ENCODE data around the gene ACTL8. TPM values are rescaled to one million over a fixed set of nuclear protein-coding genes. Genes with fewer than 3 reads are reported as not detected.

ACTL8 gene
- total RNA-seq, 4 donors from 2014 or later: not detected

DNA sequence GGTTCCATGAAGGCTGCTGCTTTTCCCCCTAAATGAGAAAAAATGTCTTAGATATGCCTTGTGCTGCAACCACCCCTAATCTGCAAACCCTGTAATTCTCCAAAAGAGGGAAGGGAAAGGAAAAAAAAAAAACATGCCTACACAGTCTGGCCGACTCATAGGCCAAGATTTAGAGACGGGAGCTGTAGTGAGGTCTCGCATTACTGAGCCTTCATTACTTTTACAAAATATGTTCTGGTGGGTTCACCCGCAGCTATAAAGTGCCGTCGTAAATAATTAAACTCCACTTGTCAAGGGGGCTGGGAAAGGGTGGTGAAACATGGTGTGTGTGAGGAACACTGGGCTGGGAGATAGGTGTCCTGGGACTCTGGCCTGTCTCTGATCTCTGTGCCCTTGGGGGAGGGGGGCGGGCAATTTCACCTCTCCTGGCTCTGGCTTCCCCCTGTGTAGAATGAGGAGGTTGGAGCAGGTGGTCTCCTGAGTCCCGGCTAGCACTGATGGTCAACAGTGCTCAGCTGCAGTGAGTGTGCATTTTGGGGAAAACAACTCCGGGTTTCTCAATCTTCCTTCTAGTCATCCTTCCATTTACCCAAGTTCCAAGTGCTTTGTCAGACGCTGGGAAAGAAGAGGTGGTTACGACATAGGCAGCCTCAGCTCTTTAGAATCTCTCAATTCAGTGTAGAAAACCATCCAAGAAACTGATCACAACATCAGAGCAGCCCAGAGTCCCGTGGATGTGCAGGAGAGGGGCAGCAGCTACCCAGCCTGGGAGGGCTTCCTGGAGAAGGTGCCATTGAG is 82.3 kb downstream of the ACTL8 start:
- DNase-seq (ENCODE audit: low spot score in 2 of 2): no peak
- H3K27me3 ChIP-seq: peaks cover 0 to 12% of the 10 kb centered on the region in 2 donors

DNA sequence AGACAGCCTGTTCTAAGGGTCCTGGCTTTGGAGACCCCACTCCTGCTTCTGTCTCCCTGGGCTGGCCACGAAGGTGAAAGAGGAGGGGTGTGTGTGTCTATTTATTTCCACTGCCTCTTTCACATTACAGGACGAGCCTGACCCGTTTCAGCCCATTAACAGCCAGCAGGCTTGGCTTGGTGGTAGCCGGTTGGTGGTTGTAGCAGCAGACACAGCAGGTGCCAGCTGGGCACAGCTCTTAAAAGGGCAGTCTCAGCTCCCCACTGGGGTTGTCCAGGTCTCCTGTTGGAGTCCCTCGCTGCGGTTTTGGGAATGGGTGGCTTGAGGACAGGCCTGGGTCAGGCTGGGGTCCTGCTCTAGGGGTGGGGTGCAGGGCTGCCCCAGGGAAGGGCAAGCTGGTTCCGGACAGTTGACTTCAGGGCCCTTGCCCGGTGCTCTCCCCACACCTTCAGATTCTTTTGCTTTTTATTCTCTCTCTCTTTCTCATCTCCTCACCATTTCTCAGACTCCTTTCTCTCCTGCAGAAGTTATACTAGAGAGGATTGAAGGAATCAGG is 84.6 kb downstream of the ACTL8 start:
- 72 to 73% methylated on average over 8 of the region's 8 CpGs for WGBS, 2 donors
- H3K4me1 ChIP-seq: no peaks in the 10 kb centered on the region
- no peak for TF ChIP-seq EP300 (IDR thresholded peaks at IDR 0.05)
- TF ChIP-seq, protein P1, sequence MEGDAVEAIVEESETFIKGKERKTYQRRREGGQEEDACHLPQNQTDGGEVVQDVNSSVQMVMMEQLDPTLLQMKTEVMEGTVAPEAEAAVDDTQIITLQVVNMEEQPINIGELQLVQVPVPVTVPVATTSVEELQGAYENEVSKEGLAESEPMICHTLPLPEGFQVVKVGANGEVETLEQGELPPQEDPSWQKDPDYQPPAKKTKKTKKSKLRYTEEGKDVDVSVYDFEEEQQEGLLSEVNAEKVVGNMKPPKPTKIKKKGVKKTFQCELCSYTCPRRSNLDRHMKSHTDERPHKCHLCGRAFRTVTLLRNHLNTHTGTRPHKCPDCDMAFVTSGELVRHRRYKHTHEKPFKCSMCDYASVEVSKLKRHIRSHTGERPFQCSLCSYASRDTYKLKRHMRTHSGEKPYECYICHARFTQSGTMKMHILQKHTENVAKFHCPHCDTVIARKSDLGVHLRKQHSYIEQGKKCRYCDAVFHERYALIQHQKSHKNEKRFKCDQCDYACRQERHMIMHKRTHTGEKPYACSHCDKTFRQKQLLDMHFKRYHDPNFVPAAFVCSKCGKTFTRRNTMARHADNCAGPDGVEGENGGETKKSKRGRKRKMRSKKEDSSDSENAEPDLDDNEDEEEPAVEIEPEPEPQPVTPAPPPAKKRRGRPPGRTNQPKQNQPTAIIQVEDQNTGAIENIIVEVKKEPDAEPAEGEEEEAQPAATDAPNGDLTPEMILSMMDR (IDR thresholded peaks at IDR 0.05): no peak
- no peak for TF ChIP-seq POLR2A (IDR thresholded peaks at IDR 0.05)
- H3K9me3 ChIP-seq: no peaks in the 10 kb centered on the region
- H3K36me3 ChIP-seq: no peaks in the 10 kb centered on the region
- no peak overlapping the region for H3K4me3 ChIP-seq
- peaks cover 0 to 21% of the 10 kb centered on the region in 2 donors for H3K27me3 ChIP-seq
- no peak overlapping the region for H3K27ac ChIP-seq
- no peak for DNase-seq (ENCODE audit: low spot score in 2 of 2)

More for the DNA sequence above, 82.3 kb downstream of the ACTL8 start:
- H3K27ac ChIP-seq: no peak overlapping the region
- 55 to 56% methylated on average over 12 of the region's 12 CpGs for WGBS, 2 donors
- H3K4me3 ChIP-seq: no peak overlapping the region
- H3K36me3 ChIP-seq: no peaks in the 10 kb centered on the region
- no peaks in the 10 kb centered on the region for H3K4me1 ChIP-seq
- H3K9me3 ChIP-seq: no peaks in the 10 kb centered on the region
- TF ChIP-seq POLR2A (IDR thresholded peaks at IDR 0.05) (no peak), EP300 (IDR thresholded peaks at IDR 0.05) (no peak)
- TF ChIP-seq, protein P1 (IDR thresholded peaks at IDR 0.05): no peak

DNA sequence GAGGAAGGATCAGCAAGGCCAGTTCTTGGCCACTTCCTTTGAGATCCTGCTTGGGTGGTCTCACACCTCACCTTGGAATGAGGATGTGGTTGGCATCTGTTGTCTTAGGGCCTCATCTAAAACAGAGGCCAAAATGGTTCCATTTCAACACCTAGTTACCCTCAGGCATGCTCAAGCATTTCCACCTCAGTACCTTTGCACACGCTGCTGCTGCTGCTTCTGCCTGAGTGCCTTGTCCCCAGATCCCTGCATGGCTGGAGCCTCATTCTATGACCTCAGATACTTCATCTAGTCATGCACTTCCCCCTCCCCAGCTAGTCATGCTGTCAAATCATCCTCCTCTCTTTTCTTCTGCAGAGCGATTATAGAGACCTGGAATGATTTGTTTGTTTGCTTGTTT is 86.8 kb downstream of the ACTL8 start:
- no peaks in the 10 kb centered on the region for H3K36me3 ChIP-seq
- H3K9me3 ChIP-seq: no peaks in the 10 kb centered on the region
- no peak for TF ChIP-seq POLR2A (IDR thresholded peaks at IDR 0.05)
- no peaks in the 10 kb centered on the region for H3K4me1 ChIP-seq
- peaks cover 0 to 21% of the 10 kb centered on the region in 2 donors for H3K27me3 ChIP-seq
- no peak overlapping the region for H3K4me3 ChIP-seq
- no peak overlapping the region for H3K27ac ChIP-seq
- no peak for DNase-seq (ENCODE audit: low spot score in 2 of 2)
- 60 to 75% methylated on average over 2 of the region's 2 CpGs for WGBS, 2 donors

DNA sequence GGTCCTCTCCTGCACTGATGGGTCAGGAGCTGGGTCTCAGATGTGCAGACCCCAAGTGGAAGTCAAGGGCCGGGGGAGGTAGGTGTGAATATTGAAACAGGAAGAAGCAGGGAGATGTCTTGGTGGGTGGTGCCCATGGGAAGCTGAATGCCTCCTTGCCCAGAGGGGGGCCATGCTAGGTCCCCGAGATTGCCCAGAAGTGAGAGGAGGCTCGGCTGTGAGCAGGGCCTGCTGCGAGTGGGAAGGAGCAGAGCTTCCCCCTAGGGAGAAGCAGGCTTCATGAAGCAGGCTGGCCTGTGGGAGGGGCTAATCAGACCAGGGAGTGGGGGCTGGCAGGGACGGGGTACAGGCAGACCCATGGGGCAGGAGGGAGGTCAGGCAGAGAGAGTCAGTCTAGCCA is 87.6 kb downstream of the ACTL8 start:
- no peak for DNase-seq (ENCODE audit: low spot score in 2 of 2)
- 26 to 31% methylated on average over 5 of the region's 5 CpGs for WGBS, 2 donors
- Histone ChIP-seq H3K27ac (no peak overlapping the region), H3K27me3 (peaks cover 0 to 21% of the 10 kb centered on the region in 2 donors), H3K4me1 (no peaks in the 10 kb centered on the region), H3K9me3 (no peaks in the 10 kb centered on the region), H3K4me3 (no peak overlapping the region), H3K36me3 (no peaks in the 10 kb centered on the region)
- no peak for TF ChIP-seq POLR2A (IDR thresholded peaks at IDR 0.05)
- no peak for TF ChIP-seq EP300 (IDR thresholded peaks at IDR 0.05)
- TF ChIP-seq, protein P1 (IDR thresholded peaks at IDR 0.05): no peak

DNA sequence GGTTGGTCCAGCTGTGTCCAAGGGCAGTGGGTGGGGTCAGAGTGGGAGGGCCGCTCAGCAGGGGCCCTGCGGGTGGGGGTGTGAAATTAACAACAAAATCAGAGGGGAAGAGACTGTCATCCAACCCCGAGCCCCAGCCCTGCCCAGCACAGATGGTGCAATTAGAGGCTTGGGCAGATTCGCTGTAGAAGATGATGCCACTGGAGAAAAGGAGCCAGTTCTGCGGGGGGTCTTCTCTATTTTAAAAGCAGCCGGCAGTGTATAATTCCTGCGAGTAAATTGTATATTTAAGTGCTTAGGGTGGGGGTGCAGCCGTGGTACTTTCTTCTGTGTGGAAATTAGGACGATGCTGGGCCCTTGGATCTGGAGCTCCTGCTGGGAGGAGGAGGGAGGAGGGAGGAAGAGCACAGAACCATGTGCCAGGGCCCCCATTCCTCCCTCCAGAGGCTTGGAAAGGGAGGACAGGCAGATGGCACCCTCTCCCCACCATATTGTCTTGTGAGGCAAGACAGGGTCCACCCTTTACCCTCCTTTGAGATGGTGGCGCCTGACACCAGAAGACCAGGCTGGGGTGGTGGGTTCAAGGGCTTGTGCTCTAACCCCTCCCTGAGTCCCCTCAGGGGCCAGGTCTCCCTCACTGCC is 89.2 kb downstream of the ACTL8 start:
- no peaks in the 10 kb centered on the region for H3K4me1 ChIP-seq
- no peaks in the 10 kb centered on the region for H3K36me3 ChIP-seq
- peaks cover 0 to 21% of the 10 kb centered on the region in 2 donors for H3K27me3 ChIP-seq
- no peak for DNase-seq (ENCODE audit: low spot score in 2 of 2)
- peaks cover 0 to 4% (median 0%) of the 10 kb centered on the region in 4 donors for H3K9me3 ChIP-seq
- no peak overlapping the region for H3K4me3 ChIP-seq
- no peak overlapping the region for H3K27ac ChIP-seq
- 31 to 33% methylated on average over 10 of the region's 10 CpGs for WGBS, 2 donors
- TF ChIP-seq, protein P1 (IDR thresholded peaks at IDR 0.05): no peak
- TF ChIP-seq POLR2A (IDR thresholded peaks at IDR 0.05): no peak
- no peak for TF ChIP-seq EP300 (IDR thresholded peaks at IDR 0.05)

Measured in tibial nerve (tissue), 4 donors.